Activated CD4-positive, alpha-beta T cell treated with anti-CD3 and anti-CD28 coated beads for 4 hours (primary cell): ENCODE data around the gene XKR7.
"Not testable (repeated sequence)": the region's sequence is repeated elsewhere in the genome, so short reads cannot be mapped to it uniquely, and the experiment has no call there.

Experiments used
- DNase-seq, 2 donors: peaks; one replicate each; pipeline ENCODE4 v3.0.0-alpha.2; 2020

Gene XKR7

DNA sequence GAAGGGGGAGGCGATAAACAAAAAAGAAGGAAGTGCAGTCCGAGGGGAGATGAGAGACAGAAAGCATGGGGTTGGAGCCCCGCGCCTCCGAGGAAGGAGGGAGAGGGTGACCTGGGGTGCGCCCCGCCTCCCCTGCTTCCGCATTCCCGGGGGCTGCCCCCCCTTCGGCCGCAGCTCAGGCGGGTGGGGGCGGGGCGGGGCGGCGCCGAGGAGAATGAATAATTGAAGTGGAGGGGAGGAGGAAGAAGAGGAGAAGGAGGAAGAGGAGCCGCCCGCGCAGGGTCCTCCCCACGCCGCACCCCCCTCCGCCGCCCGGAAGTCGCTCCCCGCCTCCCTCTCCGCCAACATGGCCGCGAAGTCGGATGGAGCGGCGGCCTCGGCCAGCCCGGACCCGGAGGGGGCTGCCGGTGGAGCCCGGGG, at the start of gene XKR7:
TSS of gene XKR7 (plus strand) at position 322 of the 420 bp plus-strand sequence. CDS start at position 347, 25 bp downstream.
- DNase-seq = no peak

DNA sequence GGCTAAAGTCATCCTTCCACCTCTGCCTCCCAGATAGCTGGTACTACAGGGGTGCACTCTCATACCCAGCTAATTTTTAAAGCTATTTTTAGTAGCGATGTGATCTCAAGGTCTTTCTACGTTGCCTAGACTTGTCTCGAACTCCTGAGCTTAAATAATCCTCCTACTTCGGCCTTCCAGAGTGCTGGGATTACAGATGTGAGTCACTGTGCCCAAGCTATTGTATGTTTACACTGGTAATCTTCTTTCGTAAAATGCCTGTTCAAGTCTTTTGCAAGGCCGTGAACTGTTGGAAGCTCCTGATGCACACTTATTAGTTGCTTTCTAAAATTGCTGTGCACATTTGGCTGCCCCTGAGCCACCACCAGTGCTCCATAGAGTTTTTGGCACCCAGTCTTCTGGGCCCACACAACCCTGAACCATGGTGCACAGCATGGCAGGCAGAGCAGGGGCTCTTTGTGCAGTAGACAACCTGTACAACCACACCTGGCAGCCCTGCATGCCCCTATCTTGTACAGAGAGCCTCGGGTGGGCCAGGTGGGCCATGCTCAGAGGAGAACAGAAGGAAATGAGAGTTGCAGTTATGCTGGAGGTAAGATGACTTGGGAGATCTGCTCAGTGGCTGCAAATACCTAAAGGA, 49.4 kb upstream of the XKR7 start:
- DNase-seq = no peak

DNA sequence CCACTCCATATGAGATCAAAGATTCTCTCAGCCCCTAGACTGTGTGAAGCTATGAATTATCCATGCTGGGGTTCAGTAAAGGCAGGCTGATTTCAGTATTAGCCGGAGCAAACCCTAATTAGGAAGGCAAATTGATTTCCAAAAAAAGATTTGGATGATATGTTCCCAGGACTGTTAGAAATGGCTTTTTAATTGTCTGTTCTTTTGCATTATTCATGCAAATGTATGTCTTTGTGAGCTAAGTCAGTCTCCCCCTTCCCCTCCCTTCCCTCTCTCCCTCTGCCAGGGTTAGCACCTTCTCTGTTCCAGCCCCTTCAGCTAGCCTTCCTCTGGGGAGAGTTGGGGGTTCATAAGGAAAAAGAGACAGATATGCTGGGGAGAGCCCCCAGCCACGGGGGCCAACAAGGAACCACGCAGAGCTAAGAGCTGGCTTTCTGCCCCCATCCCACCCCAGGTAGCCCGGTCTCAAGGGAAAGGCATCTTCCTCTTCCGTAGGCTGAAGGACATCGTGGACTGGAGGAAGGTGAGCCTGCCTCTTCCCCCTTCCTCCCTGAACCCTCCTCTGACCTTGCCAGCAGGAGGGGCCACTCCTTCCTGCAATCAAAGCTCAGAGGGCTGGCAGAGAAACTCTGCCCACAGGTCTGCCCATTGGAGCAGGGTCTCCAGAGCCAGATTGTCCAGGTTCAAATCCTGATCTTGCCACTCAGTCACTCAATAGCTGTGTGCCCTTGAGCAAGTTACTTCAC, 48.4 kb upstream of the XKR7 start:
- no peak for DNase-seq

- DNase-seq = no peak
Observed at GRCh38 chr20:31920275-31920855, 47.6 kb upstream of the XKR7 start.

DNA sequence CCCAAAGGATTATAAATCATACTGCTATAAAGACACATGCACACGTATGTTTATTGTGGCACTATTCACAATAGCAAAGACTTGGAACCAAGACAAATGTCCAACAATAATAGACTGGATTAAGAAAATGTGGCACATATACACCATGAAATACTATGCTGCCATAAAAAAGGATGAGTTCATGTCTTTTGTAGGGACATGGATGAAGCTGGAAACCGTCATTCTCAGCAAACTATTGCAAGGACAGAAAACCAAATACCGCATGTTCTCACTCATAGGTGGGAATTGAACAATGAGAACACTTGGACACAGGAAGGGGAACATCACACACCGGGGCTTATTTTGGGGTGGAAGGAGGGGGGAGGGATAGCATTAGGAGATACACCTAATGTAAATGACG, 46.5 kb upstream of the XKR7 start:
- DNase-seq = not testable (repeated sequence)

GRCh38 chr20:31922181-31922580, 45.8 kb upstream of the XKR7 start:
- no peak for DNase-seq

- DNase-seq = no peak
Observed at GRCh38 chr20:31922588-31922987, 45.4 kb upstream of the XKR7 start.

GRCh38 chr20:31923388-31924331, 44.3 kb upstream of the XKR7 start:
- no peak for DNase-seq

DNA sequence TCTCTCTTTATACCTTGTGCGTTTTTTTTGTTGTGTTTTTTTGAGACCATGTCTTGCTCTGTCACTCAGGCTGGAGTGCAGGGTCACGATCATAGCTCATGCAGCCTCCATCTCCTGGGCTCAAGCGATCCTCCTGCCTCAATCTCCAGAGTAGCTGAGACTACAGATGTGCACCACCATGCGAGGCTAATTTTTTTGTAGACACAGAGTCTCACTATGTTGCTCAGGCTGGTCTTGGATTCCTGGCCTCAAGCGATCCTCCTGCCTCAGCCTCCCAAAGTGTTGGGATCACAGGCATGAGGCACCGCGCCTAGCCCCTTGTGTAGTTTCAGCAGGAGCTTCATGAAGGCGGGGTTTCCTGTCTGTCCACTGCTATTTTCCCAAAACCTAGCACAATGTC, 43.4 kb upstream of the XKR7 start:
- DNase-seq = no peak

- no peak for DNase-seq
Observed at GRCh38 chr20:31925631-31926030, 42.3 kb upstream of the XKR7 start.

DNA sequence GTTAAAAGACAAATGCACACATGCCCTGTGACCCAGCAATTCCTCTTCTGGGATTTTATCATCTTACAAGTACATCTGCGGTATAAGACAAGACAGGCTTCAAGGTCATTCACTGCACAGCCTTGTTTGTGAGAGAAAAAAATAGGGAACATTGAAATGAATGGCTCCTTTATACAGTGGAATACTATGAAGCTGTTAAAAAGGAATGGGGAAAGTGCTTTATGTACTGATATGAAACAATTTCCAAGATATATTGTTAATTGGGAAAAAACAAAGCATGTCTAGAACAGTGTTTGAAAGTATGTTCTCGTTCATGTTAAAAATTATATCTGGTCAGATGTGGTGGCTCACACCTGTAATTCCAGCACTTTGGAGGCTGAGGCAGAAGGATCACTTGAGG, 41.5 kb upstream of the XKR7 start:
- no peak for DNase-seq

- DNase-seq = no peak
Observed at GRCh38 chr20:31927627-31928159, 40.3 kb upstream of the XKR7 start.

- DNase-seq = not testable (repeated sequence)
Observed at GRCh38 chr20:31929631-31930030, 38.3 kb upstream of the XKR7 start.

- no peak for DNase-seq
Observed at GRCh38 chr20:31930779-31931178, 37.2 kb upstream of the XKR7 start.

DNA sequence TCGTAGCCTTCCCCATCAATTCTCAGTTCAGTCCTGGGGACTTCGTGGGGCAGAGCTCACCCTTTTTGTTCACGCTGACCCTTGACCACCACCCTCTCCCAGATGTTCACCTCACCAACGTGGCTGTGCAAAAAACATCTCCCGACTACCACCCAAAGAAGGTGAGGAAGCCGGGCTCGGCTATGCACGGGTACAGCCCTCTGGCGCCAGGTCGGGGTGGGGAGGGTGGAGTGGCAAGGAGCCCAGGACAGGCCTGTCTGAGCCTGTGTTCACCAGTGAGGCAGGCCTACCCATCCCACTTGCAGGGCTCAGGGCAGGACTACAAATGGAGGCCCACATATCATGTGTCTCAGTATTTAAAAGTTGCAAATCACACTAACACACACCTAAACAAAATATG, 34.3 kb upstream of the XKR7 start:
- no peak for DNase-seq

DNA sequence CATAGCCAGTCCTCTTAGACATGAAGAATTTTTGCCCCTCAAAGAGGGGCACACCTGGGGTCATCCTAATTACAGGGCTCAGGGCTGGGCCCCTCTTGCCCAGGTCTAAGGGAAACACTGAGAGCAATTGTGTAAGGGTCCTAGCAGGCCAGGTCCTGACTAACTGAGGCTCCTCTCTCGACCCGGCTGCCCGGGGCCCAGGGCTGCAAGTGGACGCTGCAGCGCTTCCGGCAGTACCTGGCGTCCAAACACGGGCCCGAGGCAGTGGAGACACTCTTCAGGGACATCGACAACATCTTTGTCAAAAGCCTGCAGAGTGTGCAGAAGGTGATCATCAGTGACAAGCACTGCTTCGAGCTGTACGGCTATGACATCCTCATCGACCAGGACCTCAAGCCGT, 33.5 kb upstream of the XKR7 start:
- no peak for DNase-seq

GRCh38 chr20:31934968-31935764, 32.8 kb upstream of the XKR7 start:
- no peak for DNase-seq

DNA sequence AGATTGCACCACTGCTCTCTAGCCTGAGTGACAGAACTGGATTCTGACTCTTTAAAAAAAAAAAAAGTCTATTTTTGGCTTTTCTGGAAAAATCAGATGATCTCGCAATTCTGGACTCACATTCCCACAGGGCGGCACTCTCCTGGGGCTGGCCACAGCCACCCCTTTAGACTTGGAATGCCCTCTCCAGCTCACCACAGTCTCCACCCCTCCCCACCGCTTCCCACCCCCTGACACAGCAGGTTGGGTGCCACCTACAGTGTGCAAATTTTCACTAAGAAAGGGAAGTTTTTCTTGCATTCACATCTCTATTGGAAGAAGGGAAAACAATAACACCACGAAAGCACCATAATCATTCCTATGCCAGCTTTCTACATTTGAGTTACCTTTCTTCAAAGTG, 31.5 kb upstream of the XKR7 start:
- no peak for DNase-seq

DNA sequence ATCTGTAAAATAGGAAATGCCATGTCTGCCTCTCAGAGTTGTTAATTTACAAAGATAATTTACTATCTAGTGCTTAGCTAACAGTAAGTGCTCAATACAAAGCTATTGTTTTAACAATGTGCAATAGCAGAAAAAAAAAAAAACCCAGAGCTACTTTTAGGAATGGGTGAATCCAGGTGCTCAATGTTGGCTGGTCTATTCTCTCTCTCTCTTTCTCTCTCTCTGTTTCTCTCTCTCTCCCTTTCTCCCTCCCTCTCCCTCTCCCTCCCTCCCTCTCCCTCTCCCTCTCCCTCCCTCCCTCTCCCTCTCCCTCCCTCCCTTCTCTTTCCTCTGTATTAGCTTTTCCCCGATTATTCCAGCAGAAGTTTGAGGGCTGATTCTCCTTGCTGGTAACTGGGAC, 30.1 kb upstream of the XKR7 start:
- DNase-seq = no peak

- no peak for DNase-seq
Observed at GRCh38 chr20:31939661-31940060, 28.3 kb upstream of the XKR7 start.

DNA sequence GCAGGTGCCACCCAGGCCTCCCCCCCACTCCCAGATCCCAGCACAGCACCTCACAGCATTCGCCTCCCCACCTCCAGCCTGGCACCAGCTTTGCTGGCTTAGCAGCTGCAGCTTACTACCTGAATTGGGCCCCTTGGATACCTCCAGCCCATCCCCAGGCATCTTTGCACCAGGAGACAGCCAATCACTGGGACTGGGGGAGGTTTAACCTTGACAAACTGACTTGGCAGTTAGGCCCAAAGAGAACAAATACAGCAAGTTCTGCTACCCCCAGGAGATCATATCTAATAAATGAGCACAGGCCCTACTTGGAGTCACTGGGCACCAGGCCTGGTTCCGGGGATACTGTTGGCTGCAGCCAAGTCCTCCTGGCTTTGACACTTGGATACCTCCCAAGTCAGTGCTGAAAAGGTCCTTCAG, 24.9 kb upstream of the XKR7 start:
- no peak for DNase-seq

GRCh38 chr20:31945319-31945718, 22.6 kb upstream of the XKR7 start:
- no peak for DNase-seq
